ENCODE data around the gene KCNIP1. TPM values are rescaled to one million over a fixed set of nuclear protein-coding genes. Genes with fewer than 3 reads are reported as not detected.

The KCNIP1 gene
- polyA plus RNA-seq, 2 of the 4 experiments (the other 2 are of a cell fraction), result not detected

DNA sequence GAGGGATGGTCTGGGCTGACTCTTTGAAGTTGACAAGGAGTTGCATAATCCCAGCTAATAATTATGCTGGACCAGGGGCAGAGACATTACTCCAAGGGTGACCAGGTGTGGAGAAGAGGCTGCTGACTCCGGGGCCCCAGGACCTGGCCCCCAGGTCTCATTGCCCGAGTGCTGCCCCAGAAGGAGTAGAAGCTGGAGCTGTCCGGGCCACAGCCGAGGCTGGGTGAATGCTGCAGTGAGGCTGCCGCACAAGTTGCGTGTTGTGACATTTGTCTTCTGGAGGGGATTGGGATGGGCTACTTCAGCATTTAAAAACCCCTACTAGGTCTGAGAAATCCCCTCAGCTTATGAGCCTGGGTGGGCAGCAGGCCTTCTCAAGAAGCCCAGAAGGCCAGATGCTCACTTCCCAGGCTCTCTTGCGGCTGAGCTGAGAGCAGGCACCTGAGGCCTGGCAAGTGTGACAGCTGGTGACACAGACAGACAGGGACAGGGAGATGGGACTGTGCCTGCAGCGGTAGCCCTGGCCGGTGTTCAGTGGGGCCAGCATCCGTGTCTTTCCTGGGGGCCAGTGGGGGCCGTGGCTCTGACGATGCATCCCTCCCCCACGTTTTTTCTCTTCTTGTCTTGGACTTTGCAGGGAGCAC, 122.8 kb downstream of the KCNIP1 start:
- no peak for ATAC-seq
- WGBS (ENCODE audit: missing lambda C conversion rate), result 44% methylated on average over 9 of the region's 13 CpGs
- H3K4me1 ChIP-seq, result peaks cover 7% of the 10 kb centered on the region
- H3K4me2 ChIP-seq, result no peak overlapping the region
- no peak overlapping the region for H3K4me3 ChIP-seq
- TF ChIP-seq GATA3 (IDR thresholded peaks at IDR 0.05; ENCODE audit: borderline replicate concordance) (no peak), CHD2 (IDR thresholded peaks at IDR 0.05; ENCODE audit: low read length, partially characterized antibody) (no peak), MAZ (IDR thresholded peaks at IDR 0.05; ENCODE audit: borderline replicate concordance, low read depth, low read length) (no peak)
- H3K27ac ChIP-seq, result no peak overlapping the region
- no peaks in the 10 kb centered on the region for H3K9me3 ChIP-seq
- ChIA-PET CTCF (interaction anchor here (0.7 to 24.6 kb wide), 13 partner anchors 9 to 399 kb away, joined by 3 to 508 read pairs (median 10); no protein-coding TSS in a partner anchor), POLR2A (no interaction called here)
- FAIRE-seq, result no peak
- DNase-seq (ENCODE audit: low read depth in 1 of 2, low spot score in 1 of 2), result no peak

DNA sequence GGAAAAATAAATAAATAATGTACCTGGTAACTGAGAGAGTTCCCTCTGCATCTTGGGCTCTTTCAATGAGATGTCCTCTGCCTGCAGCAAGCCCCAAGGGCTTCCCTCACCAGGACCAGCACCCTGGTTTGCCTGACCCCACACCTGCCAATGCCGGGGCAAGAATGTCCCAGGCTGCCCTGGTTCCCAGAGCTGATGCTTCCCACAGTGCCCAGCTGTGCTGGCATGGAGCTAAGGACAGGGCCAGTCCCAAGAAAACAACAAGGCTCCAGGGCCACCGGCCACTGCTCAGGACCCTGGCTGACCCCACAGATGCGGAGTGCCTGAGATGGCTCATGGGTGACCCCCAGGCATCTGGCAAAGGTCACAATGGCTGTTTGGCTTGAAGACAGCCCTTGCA, 123.5 kb downstream of the KCNIP1 start:
- FAIRE-seq, result no peak
- WGBS (ENCODE audit: missing lambda C conversion rate), result 55% methylated on average over 3 of the region's 3 CpGs

DNA sequence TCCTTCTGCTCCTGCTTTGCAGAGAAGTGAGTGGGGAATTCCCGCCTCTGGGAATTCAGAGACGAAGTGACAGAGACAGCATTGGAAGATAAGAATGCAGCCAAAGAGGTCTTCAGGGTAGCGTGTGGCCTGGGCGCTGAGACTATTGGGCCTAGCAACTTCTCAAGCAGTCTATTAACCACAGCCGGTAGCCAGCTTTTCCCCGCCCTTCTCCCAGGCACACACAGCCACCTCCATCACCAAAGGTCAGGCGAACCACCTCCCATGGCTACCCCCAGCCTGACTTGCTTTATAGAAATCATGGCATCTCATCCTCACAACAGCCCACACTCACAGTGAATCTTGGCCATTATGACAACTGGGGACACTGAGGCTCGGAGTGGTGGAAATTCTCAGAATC, 124.2 kb downstream of the KCNIP1 start:
- ChIA-PET CTCF (interaction anchor here (1.1 to 24.6 kb wide), 7 partner anchors 11 to 401 kb away, joined by 3 to 508 read pairs (median 16); no protein-coding TSS in a partner anchor), POLR2A (no interaction called here)
- H3K9me3 ChIP-seq, result no peaks in the 10 kb centered on the region
- TF ChIP-seq TP53 (CRISPR knock-in tag; IDR thresholded peaks at IDR 0.05), result no peak
- TF ChIP-seq SMC3 (IDR thresholded peaks at IDR 0.05), result no peak
- TF ChIP-seq JUN (IDR thresholded peaks at IDR 0.05), result no peak
- no peak for TF ChIP-seq JUNB (IDR thresholded peaks at IDR 0.05)
- no peak for TF ChIP-seq ZNF302 (CRISPR knock-in tag; IDR thresholded peaks at IDR 0.05)
- no peak for TF ChIP-seq PHF8 (IDR thresholded peaks at IDR 0.05; ENCODE audit: borderline replicate concordance, low read depth)
- no peak for TF ChIP-seq RARB (CRISPR knock-in tag; IDR thresholded peaks at IDR 0.05)
- no peak for TF ChIP-seq SREBF2 (IDR thresholded peaks at IDR 0.05)
- TF ChIP-seq, protein P1, sequence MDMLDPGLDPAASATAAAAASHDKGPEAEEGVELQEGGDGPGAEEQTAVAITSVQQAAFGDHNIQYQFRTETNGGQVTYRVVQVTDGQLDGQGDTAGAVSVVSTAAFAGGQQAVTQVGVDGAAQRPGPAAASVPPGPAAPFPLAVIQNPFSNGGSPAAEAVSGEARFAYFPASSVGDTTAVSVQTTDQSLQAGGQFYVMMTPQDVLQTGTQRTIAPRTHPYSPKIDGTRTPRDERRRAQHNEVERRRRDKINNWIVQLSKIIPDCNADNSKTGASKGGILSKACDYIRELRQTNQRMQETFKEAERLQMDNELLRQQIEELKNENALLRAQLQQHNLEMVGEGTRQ (IDR thresholded peaks at IDR 0.05), result no peak
- TF ChIP-seq KDM1A (IDR thresholded peaks at IDR 0.05; ENCODE audit: low read depth), result no peak
- TF ChIP-seq FOSL2 (IDR thresholded peaks at IDR 0.05), result no peak
- no peak for TF ChIP-seq FOSL2 (CRISPR knock-in tag; IDR thresholded peaks at IDR 0.05)
- TF ChIP-seq, protein P2, sequence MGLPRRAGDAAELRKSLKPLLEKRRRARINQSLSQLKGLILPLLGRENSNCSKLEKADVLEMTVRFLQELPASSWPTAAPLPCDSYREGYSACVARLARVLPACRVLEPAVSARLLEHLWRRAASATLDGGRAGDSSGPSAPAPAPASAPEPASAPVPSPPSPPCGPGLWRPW (IDR thresholded peaks at IDR 0.05), result no peak
- TF ChIP-seq ZC3H11A (IDR thresholded peaks at IDR 0.05), result no peak
- TF ChIP-seq NFE2L2 (conservative IDR thresholded peaks at IDR 0.05; ENCODE audit: low read length), result no peak
- TF ChIP-seq, protein P3, sequence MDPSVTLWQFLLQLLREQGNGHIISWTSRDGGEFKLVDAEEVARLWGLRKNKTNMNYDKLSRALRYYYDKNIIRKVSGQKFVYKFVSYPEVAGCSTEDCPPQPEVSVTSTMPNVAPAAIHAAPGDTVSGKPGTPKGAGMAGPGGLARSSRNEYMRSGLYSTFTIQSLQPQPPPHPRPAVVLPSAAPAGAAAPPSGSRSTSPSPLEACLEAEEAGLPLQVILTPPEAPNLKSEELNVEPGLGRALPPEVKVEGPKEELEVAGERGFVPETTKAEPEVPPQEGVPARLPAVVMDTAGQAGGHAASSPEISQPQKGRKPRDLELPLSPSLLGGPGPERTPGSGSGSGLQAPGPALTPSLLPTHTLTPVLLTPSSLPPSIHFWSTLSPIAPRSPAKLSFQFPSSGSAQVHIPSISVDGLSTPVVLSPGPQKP (IDR thresholded peaks at IDR 0.05; ENCODE audit: low read depth, low read length), result no peak
- ATAC-seq (no peak), FAIRE-seq (no peak), DNase-seq (ENCODE audit: low read depth in 1 of 2, low spot score in 1 of 2) (no peak)
- H3K4me1 ChIP-seq, result peaks cover 14% of the 10 kb centered on the region
- WGBS (ENCODE audit: missing lambda C conversion rate), result 74% methylated on average over 8 of the region's 8 CpGs
- H3K4me2 ChIP-seq, result no peak overlapping the region
- H3K4me3 ChIP-seq, result no peak overlapping the region
- H3K27ac ChIP-seq, result no peak overlapping the region

More for the DNA sequence above, 123.5 kb downstream of the KCNIP1 start:
- Histone ChIP-seq H3K4me2 (no peak overlapping the region), H3K9me3 (no peaks in the 10 kb centered on the region), H3K4me3 (no peak overlapping the region), H3K4me1 (peaks cover 13% of the 10 kb centered on the region), H3K27ac (no peak overlapping the region)
- ChIA-PET POLR2A (no interaction called here), CTCF (interaction anchor here (1.1 to 24.6 kb wide), 8 partner anchors 11 to 400 kb away, joined by 3 to 508 read pairs (median 13); no protein-coding TSS in a partner anchor)
- no peak for TF ChIP-seq CBX8 (IDR thresholded peaks at IDR 0.05)
- TF ChIP-seq, protein P3 (IDR thresholded peaks at IDR 0.05; ENCODE audit: low read depth, low read length), result no peak
- TF ChIP-seq HOXB13 (CRISPR knock-in tag; IDR thresholded peaks at IDR 0.05; ENCODE audit: low read depth), result no peak
- no peak for TF ChIP-seq NFE2L2 (conservative IDR thresholded peaks at IDR 0.05; ENCODE audit: low read length)
- no peak for TF ChIP-seq FOXS1 (CRISPR knock-in tag; IDR thresholded peaks at IDR 0.05)
- no peak for TF ChIP-seq HOXB5 (CRISPR knock-in tag; IDR thresholded peaks at IDR 0.05)
- TF ChIP-seq HOXA7 (CRISPR knock-in tag; IDR thresholded peaks at IDR 0.05), result no peak
- no peak for TF ChIP-seq MAZ (IDR thresholded peaks at IDR 0.05; ENCODE audit: borderline replicate concordance, low read depth, low read length)
- TF ChIP-seq RAD21 (conservative IDR thresholded peaks at IDR 0.05 in 1 of 2, IDR thresholded peaks at IDR 0.05 in 1 of 2), result no peak
- TF ChIP-seq SMC3 (IDR thresholded peaks at IDR 0.05), result no peak
- TF ChIP-seq CHD4 (IDR thresholded peaks at IDR 0.05; ENCODE audit: borderline replicate concordance), result no peak
- no peak for TF ChIP-seq MYC (IDR thresholded peaks at IDR 0.05; ENCODE audit: borderline replicate concordance, low read length)
- no peak for TF ChIP-seq TP53 (CRISPR knock-in tag; IDR thresholded peaks at IDR 0.05)
- no peak for TF ChIP-seq KDM1A (IDR thresholded peaks at IDR 0.05; ENCODE audit: low read depth)
- TF ChIP-seq, protein P4, sequence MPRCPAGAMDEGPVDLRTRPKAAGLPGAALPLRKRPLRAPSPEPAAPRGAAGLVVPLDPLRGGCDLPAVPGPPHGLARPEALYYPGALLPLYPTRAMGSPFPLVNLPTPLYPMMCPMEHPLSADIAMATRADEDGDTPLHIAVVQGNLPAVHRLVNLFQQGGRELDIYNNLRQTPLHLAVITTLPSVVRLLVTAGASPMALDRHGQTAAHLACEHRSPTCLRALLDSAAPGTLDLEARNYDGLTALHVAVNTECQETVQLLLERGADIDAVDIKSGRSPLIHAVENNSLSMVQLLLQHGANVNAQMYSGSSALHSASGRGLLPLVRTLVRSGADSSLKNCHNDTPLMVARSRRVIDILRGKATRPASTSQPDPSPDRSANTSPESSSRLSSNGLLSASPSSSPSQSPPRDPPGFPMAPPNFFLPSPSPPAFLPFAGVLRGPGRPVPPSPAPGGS (IDR thresholded peaks at IDR 0.05), result no peak
- no peak for TF ChIP-seq ZC3H11A (IDR thresholded peaks at IDR 0.05)
- TF ChIP-seq, protein P5, sequence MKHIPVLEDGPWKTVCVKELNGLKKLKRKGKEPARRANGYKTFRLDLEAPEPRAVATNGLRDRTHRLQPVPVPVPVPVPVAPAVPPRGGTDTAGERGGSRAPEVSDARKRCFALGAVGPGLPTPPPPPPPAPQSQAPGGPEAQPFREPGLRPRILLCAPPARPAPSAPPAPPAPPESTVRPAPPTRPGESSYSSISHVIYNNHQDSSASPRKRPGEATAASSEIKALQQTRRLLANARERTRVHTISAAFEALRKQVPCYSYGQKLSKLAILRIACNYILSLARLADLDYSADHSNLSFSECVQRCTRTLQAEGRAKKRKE (CRISPR knock-in tag; IDR thresholded peaks at IDR 0.05; ENCODE audit: low read depth), result no peak
- no peak for TF ChIP-seq FOSL2 (IDR thresholded peaks at IDR 0.05)
- no peak for TF ChIP-seq FOSL2 (CRISPR knock-in tag; IDR thresholded peaks at IDR 0.05)
- TF ChIP-seq RNF2 (IDR thresholded peaks at IDR 0.05; ENCODE audit: borderline replicate concordance, low read depth), result no peak
- no peak for DNase-seq (ENCODE audit: low read depth in 1 of 2, low spot score in 1 of 2)
- no peak for ATAC-seq
